Left lung (tissue), 14 donors: ENCODE results near the gene PCSK1N. TPM values are rescaled to one million over a fixed set of nuclear protein-coding genes. Genes with fewer than 3 reads are reported as not detected.
A peak's percentile ranks its signal among the peaks of the same experiment; 100 is the strongest.
"Not testable (repeated sequence)": the region's sequence is repeated elsewhere in the genome, so short reads cannot be mapped to it uniquely, and the experiment has no call there.

Source experiments
- ATAC-seq: fragments of 200-7000 bp; cut with Tn5 transposase; one replicate; pipeline ENCODE4 v1.9.1; 2020; ENCODE audit warnings: moderate library complexity
- DNase-seq, 4 donors: peaks; one replicate each; pipeline ENCODE4 v3.0.0-alpha.2; 2013 to 2020
- H3K27ac ChIP-seq, 2 donors: fragments of 200-600 bp; sonication (generic) in 1 of 2; one replicate each; pipeline versions ENCODE4 v1.5.0 to v1.8.0; 2020 to 2021
- H3K27me3 ChIP-seq, 2 donors: fragments of 200-600 bp; sonication (generic) in 1 of 2; one replicate each; pipeline versions ENCODE4 v1.5.0 to v1.8.0; 2020 to 2021
- H3K36me3 ChIP-seq, 2 donors: fragments of 200-600 bp; sonication (generic) in 1 of 2; one replicate each; pipeline versions ENCODE4 v1.5.0 to v1.8.0; 2020 to 2021
- H3K4me1 ChIP-seq, 2 donors: fragments of 200-600 bp; one replicate each; pipeline ENCODE4 v1.8.0; 2021
- H3K4me3 ChIP-seq, 2 donors: fragments of 200-600 bp; sonication (generic) in 1 of 2; one replicate each; pipeline versions ENCODE4 v1.5.0 to v1.8.0; 2020 to 2021; ENCODE audit warnings: mild to moderate bottlenecking in 1 of 2
- H3K9me3 ChIP-seq, 2 donors: fragments of 200-600 bp; sonication (generic) in 1 of 2; one replicate each; pipeline versions ENCODE4 v1.5.0 to v1.8.0; 2020 to 2021
- CTCF ChIP-seq, 2 donors: fragments of 200-600 bp; sonication (generic) in 1 of 2; IDR thresholded peaks; one replicate each; pipeline versions ENCODE4 v1.5.0 to v1.8.0; 2021; ENCODE audit warnings: antibody characterized with exemption in 2 of 2
- intact Hi-C, 2 donors: fragments of 100-400 bp; cut with DNase I; formaldehyde crosslinking; loops; one replicate each; pipeline versions ENCODE4 v1.11.2 to v1.14.2; 2022
- long read RNA-seq, 12 donors: library from polyadenylated mRNA in 2 of 12; unstranded in 2 of 12; transcript quantifications; one replicate each; pipeline ENCODE4 v2.0.0 and lab custom pipeline, GENCODE V29; 2019 to 2026
- polyA plus RNA-seq, 6 donors: library from polyadenylated mRNA; unstranded; fragments of 120-200 nt; gene quantifications; one replicate each; pipeline ENCODE4 v1.2.1, GENCODE V29; 2013; ENCODE audit not compliant: insufficient read length in 6 of 6
- total RNA-seq, 2 donors: library from RNA; stranded (reverse); fragmentation: NEBNext Ultra II Directional; extraction: Animal tissue kit (Norgen Biotek cat#: 25700); gene quantifications; one replicate each; pipeline ENCODE4 v1.2.1, GENCODE V29; 2021
- donor health status: DM: no; HTN: yes; CAD: no.
- donor health status: DM: no; HTN: no; CAD: no.

PCSK1N gene
- 1 to 10 TPM; 2.3 to 3.9 TPM for total RNA-seq
- polyA plus RNA-seq: 1 to 10 TPM; 1.4 to 4.9 (median 3.4) TPM
- long read RNA-seq, donor 1, transcript PCSK1N-201 (3 exons, 1,050 nt): major isoform, 21 of 21 reads
- long read RNA-seq, donor 1, partial matches to known transcripts: 0 of 21 reads
- long read RNA-seq, donor 1, other reads (novel, unspliced or antisense): 0 of 21 reads
- long read RNA-seq, donor 2, transcript PCSK1N-201 (3 exons, 1,050 nt): major isoform, 19 of 19 reads
- long read RNA-seq, donor 2, partial matches to known transcripts: 0 of 19 reads
- long read RNA-seq, donor 2, other reads (novel, unspliced or antisense): 0 of 19 reads
- long read RNA-seq, donor 3, transcript PCSK1N-201 (3 exons, 1,050 nt): major isoform, 8 of 8 reads
- long read RNA-seq, donor 3, partial matches to known transcripts: 0 of 8 reads
- long read RNA-seq, donor 3, other reads (novel, unspliced or antisense): 0 of 8 reads
- long read RNA-seq, donor 4, transcript PCSK1N-201 (3 exons, 1,050 nt): major isoform, 8 of 8 reads
- long read RNA-seq, donor 4, partial matches to known transcripts: 0 of 8 reads
- long read RNA-seq, donor 4, other reads (novel, unspliced or antisense): 0 of 8 reads
- long read RNA-seq, donor 5, transcript PCSK1N-201 (3 exons, 1,050 nt): major isoform, 10 of 22 reads
- long read RNA-seq, donor 5, partial matches to known transcripts: 12 of 22 reads
- long read RNA-seq, donor 5, other reads (novel, unspliced or antisense): 0 of 22 reads
- long read RNA-seq, donor 6, transcript PCSK1N-201 (3 exons, 1,050 nt): major isoform, 11 of 11 reads
- long read RNA-seq, donor 6, partial matches to known transcripts: 0 of 11 reads
- long read RNA-seq, donor 6, other reads (novel, unspliced or antisense): 0 of 11 reads
- long read RNA-seq, donor 7, transcript PCSK1N-201 (3 exons, 1,050 nt): major isoform, 7 of 7 reads
- long read RNA-seq, donor 7, partial matches to known transcripts: 0 of 7 reads
- long read RNA-seq, donor 7, other reads (novel, unspliced or antisense): 0 of 7 reads
- long read RNA-seq, donor 8, partial matches to known transcripts: 0 of 4 reads
- long read RNA-seq, donor 8, other reads (novel, unspliced or antisense): 0 of 4 reads
- long read RNA-seq, donor 9: 0 reads
- long read RNA-seq, donor 10, transcript PCSK1N-201 (3 exons, 1,050 nt): major isoform, 5 of 5 reads
- long read RNA-seq, donor 10, partial matches to known transcripts: 0 of 5 reads
- long read RNA-seq, donor 10, other reads (novel, unspliced or antisense): 0 of 5 reads
- long read RNA-seq, donor 11, transcript PCSK1N-201 (3 exons, 1,050 nt): major isoform, 719 of 1,061 reads
- long read RNA-seq, donor 11, partial matches to known transcripts: 286 of 1,061 reads
- long read RNA-seq, donor 11, other reads (novel, unspliced or antisense): 56 of 1,061 reads
- long read RNA-seq, donor 12, partial matches to known transcripts: 0 of 4 reads
- long read RNA-seq, donor 12, other reads (novel, unspliced or antisense): 0 of 4 reads

GRCh38 chrX:48835524-48836329 is at the start of gene PCSK1N:
Gene PCSK1N, minus strand, starts transcription at chrX:48835610. Its CDS starts 78 bp downstream, at chrX:48835532.
- Histone ChIP-seq H3K27ac (no peak within 1 kb of the TSS), H3K27me3 (peaks cover 8 to 65% of the 10 kb centered on the region in 2 donors), H3K9me3 (no peaks in the 10 kb centered on the region), H3K4me3 (peak within 1 kb of the TSS in 1 of 2 donors; percentile 24), H3K36me3 (no peaks in the 10 kb centered on the region), H3K4me1 (peaks cover 0 to 4% of the 10 kb centered on the region in 2 donors)
- DNase-seq (peak in 1 of 4 donors; percentile 16), ATAC-seq (no peak)
- TF ChIP-seq CTCF (IDR thresholded peaks at IDR 0.05): no peak
- intact Hi-C loops: no loop called here

- no peaks in the 10 kb centered on the region for H3K36me3 ChIP-seq
- no peaks in the 10 kb centered on the region for H3K4me1 ChIP-seq
- H3K9me3 ChIP-seq: no peaks in the 10 kb centered on the region
- no peak overlapping the region for H3K4me3 ChIP-seq
- TF ChIP-seq CTCF (IDR thresholded peaks at IDR 0.05): no peak
- no peaks in the 10 kb centered on the region for H3K27me3 ChIP-seq
- DNase-seq: no peak
- no peak for ATAC-seq
- no peak overlapping the region for H3K27ac ChIP-seq
- intact Hi-C loops: no loop called here
Measured at GRCh38 chrX:48883729-48884128, 48.3 kb upstream of the PCSK1N start.

- intact Hi-C loops, H3K27me3 ChIP-seq, H3K27ac ChIP-seq, H3K9me3 ChIP-seq, H3K4me3 ChIP-seq, H3K4me1 ChIP-seq, DNase-seq, H3K36me3 ChIP-seq, ATAC-seq: not testable (repeated sequence)
Measured at GRCh38 chrX:48876944-48877343, 41.5 kb upstream of the PCSK1N start.

- ATAC-seq, H3K27ac ChIP-seq, H3K9me3 ChIP-seq, H3K27me3 ChIP-seq, DNase-seq, H3K4me1 ChIP-seq, intact Hi-C loops, H3K36me3 ChIP-seq, H3K4me3 ChIP-seq: not testable (repeated sequence)
Measured at GRCh38 chrX:48872017-48872416, 36.6 kb upstream of the PCSK1N start.

- ATAC-seq: no peak
- intact Hi-C loops: no loop called here
- Histone ChIP-seq H3K4me1 (no peaks in the 10 kb centered on the region), H3K4me3 (no peak overlapping the region), H3K9me3 (no peaks in the 10 kb centered on the region), H3K27me3 (no peaks in the 10 kb centered on the region), H3K27ac (no peak overlapping the region), H3K36me3 (no peaks in the 10 kb centered on the region)
- DNase-seq: no peak
- TF ChIP-seq CTCF (IDR thresholded peaks at IDR 0.05): no peak
Measured at GRCh38 chrX:48864210-48864609, 28.8 kb upstream of the PCSK1N start.
